H9 (cell line): ENCODE data around the gene RBFA. TPM values are rescaled to one million over a fixed set of nuclear protein-coding genes. Genes with fewer than 3 reads are reported as not detected.

Experiments used
- DNase-seq: peaks from one replicate; pipeline ENCODE4 v3.0.0-alpha.2; 2017
- H2AFZ ChIP-seq: one replicate; pipeline ENCODE4 v1.6.1; 2013; ENCODE audit warnings: mild to moderate bottlenecking, low read length, control low read depth, moderate library complexity
- H2AK5ac ChIP-seq: 2 replicates; pipeline ENCODE4 v1.6.1; 2013; ENCODE audit warnings: low read length, control low read depth, mixed read lengths; ENCODE audit not compliant: insufficient read length
- H2BK120ac ChIP-seq: one replicate; pipeline ENCODE4 v1.6.1; 2013; ENCODE audit warnings: low read depth, mild to moderate bottlenecking, low read length, control low read depth, inconsistent platforms; ENCODE audit not compliant: poor library complexity, severe bottlenecking
- H2BK12ac ChIP-seq: 2 replicates; pipeline ENCODE4 v1.6.1; 2013; ENCODE audit warnings: low read length, control low read depth, mixed read lengths, low read depth; ENCODE audit not compliant: insufficient read length
- H2BK15ac ChIP-seq: 2 replicates; pipeline ENCODE4 v1.6.1; 2013; ENCODE audit warnings: low read depth, low read length, control low read depth
- H2BK20ac ChIP-seq: one replicate; pipeline ENCODE4 v1.6.1; 2013; ENCODE audit warnings: low read depth, mild to moderate bottlenecking, low read length, control low read depth, inconsistent platforms; ENCODE audit not compliant: poor library complexity, severe bottlenecking
- H2BK5ac ChIP-seq: 2 replicates; pipeline ENCODE4 v1.6.1; 2013; ENCODE audit warnings: low read length, control low read depth, mixed read lengths; ENCODE audit not compliant: insufficient read length
- H3K14ac ChIP-seq: 2 replicates; pipeline ENCODE4 v1.6.1; 2013; ENCODE audit warnings: low read length, control low read depth; ENCODE audit not compliant: insufficient read depth
- H3K18ac ChIP-seq: 2 replicates; pipeline ENCODE4 v1.6.1; 2013; ENCODE audit warnings: low read depth, mild to moderate bottlenecking, mixed read lengths, low read length, control low read depth; ENCODE audit not compliant: insufficient read length
- H3K23ac ChIP-seq: 2 replicates; pipeline ENCODE4 v1.6.1; 2013; ENCODE audit warnings: low read length, control low read depth, mixed read lengths, low read depth; ENCODE audit not compliant: insufficient read length
- H3K23me2 ChIP-seq: 2 replicates; pipeline ENCODE4 v1.6.1; 2013; ENCODE audit warnings: low read depth, mild to moderate bottlenecking, mixed read lengths, low read length, control low read depth; ENCODE audit not compliant: insufficient read length, poor library complexity, severe bottlenecking
- H3K27ac ChIP-seq: 2 replicates; pipeline ENCODE4 v1.5.1; 2013; ENCODE audit warnings: low read length, control low read depth, mixed read lengths, low read depth; ENCODE audit not compliant: insufficient read length
- H3K27me3 ChIP-seq: 2 replicates; pipeline ENCODE4 v1.6.1; 2013; ENCODE audit warnings: low read length, control low read depth, inconsistent platforms; ENCODE audit not compliant: insufficient read depth
- H3K4ac ChIP-seq: 2 replicates; pipeline ENCODE4 v1.6.1; 2013; ENCODE audit warnings: low read depth, mild to moderate bottlenecking, control low read depth, inconsistent platforms, low read length, moderate library complexity
- H3K4me1 ChIP-seq: 2 replicates; pipeline ENCODE4 v1.6.1; 2013; ENCODE audit warnings: low read length, control low read depth, inconsistent platforms; ENCODE audit not compliant: insufficient read depth
- H3K4me2 ChIP-seq: 2 replicates; pipeline ENCODE4 v1.6.1; 2013; ENCODE audit warnings: low read length, control low read depth, mixed read lengths; ENCODE audit not compliant: insufficient read length, insufficient read depth
- H3K56ac ChIP-seq: 2 replicates; pipeline ENCODE4 v1.6.1; 2013; ENCODE audit warnings: low read depth, mild to moderate bottlenecking, mixed read lengths, low read length, control low read depth; ENCODE audit not compliant: insufficient read length
- H3K79me1 ChIP-seq: 2 replicates; pipeline ENCODE4 v1.6.1; 2013; ENCODE audit warnings: low read depth, mild to moderate bottlenecking, moderate library complexity, low read length, control low read depth, inconsistent platforms; ENCODE audit not compliant: insufficient read depth, poor library complexity, severe bottlenecking
- H3K79me2 ChIP-seq: 2 replicates; pipeline ENCODE4 v1.6.1; 2013; ENCODE audit warnings: low read length, control low read depth, inconsistent platforms; ENCODE audit not compliant: insufficient read depth
- H3K9ac ChIP-seq: 2 replicates; pipeline ENCODE4 v1.6.1; 2013; ENCODE audit warnings: low read length, control low read depth, mixed read lengths; ENCODE audit not compliant: insufficient read length; ENCODE audit errors: extremely low read depth
- H3K9me3 ChIP-seq: one replicate; pipeline ENCODE4 v1.6.1; 2013; ENCODE audit warnings: low read depth, low read length, inconsistent platforms; ENCODE audit not compliant: control insufficient read depth
- H3T11ph ChIP-seq: one replicate; pipeline ENCODE4 v1.6.1; 2013; ENCODE audit warnings: mild to moderate bottlenecking, low read length, control low read depth, inconsistent platforms
- H4K20me1 ChIP-seq: one replicate; pipeline ENCODE4 v1.6.1; 2013; ENCODE audit not compliant: control insufficient read depth, insufficient read length, insufficient read depth
- H4K5ac ChIP-seq: 2 replicates; pipeline ENCODE4 v1.6.1; 2013; ENCODE audit warnings: low read depth, mild to moderate bottlenecking, mixed read lengths, low read length, control low read depth; ENCODE audit not compliant: insufficient read length
- H4K8ac ChIP-seq: replicated peaks from 2 replicates; pipeline ENCODE4 v1.6.1; 2013; ENCODE audit warnings: low read length, control low read depth, mixed read lengths, low read depth; ENCODE audit not compliant: insufficient read length
- H4K91ac ChIP-seq: 2 replicates; pipeline ENCODE4 v1.6.1; 2013; ENCODE audit warnings: low read depth, mild to moderate bottlenecking, moderate library complexity, mixed read lengths, low read length, control low read depth; ENCODE audit not compliant: insufficient read length
- H3K27ac Mint-ChIP-seq, 3 experiments: 2 replicates in 2 of 3; 3 replicates in 1 of 3; pipeline ENCODE4 v1.8.0; 2020 to 2021; ENCODE audit warnings: mixed read lengths in 3 of 3, mild to moderate bottlenecking in 1 of 3, moderate library complexity in 1 of 3
- H3K27me3 Mint-ChIP-seq: 2 replicates; pipeline ENCODE4 v1.8.0; 2021; ENCODE audit warnings: low read depth, mild to moderate bottlenecking, moderate library complexity, mixed read lengths
- H3K36me3 Mint-ChIP-seq, 3 experiments: 2 replicates in 2 of 3; 3 replicates in 1 of 3; pipeline ENCODE4 v1.8.0; 2020 to 2021; ENCODE audit warnings: low read depth in 3 of 3, mixed read lengths in 3 of 3; ENCODE audit not compliant: insufficient read depth in 1 of 3
- H3K4me1 Mint-ChIP-seq, 2 experiments: 2 replicates each; pipeline ENCODE4 v1.8.0; 2020; ENCODE audit warnings: mixed read lengths in 2 of 2
- H3K4me3 Mint-ChIP-seq, 2 experiments: 2 replicates in 1 of 2; 3 replicates in 1 of 2; pipeline ENCODE4 v1.8.0; 2020 to 2021; ENCODE audit warnings: mild to moderate bottlenecking in 2 of 2, mixed read lengths in 2 of 2, moderate library complexity in 1 of 2
- H3K9me3 Mint-ChIP-seq, 2 experiments: 2 replicates in 1 of 2; 3 replicates in 1 of 2; pipeline ENCODE4 v1.8.0; 2020; ENCODE audit warnings: mild to moderate bottlenecking in 2 of 2, mixed read lengths in 2 of 2, moderate library complexity in 1 of 2
- WGBS: extraction: QIAGEN DNeasy Blood & Tissue Kit; methylation state at CpG from one replicate; pipeline ENCODE4 v1.1.7; 2013; ENCODE audit warnings: missing lambda C conversion rate, low lambda C conversion rate, mixed read lengths; ENCODE audit not compliant: insufficient read length; ENCODE audit errors: extremely low coverage; 5-methylcytosine and 5-hydroxymethylcytosine counted together
- total RNA-seq: library from RNA; stranded (reverse); gene quantifications from 2 replicates; pipeline ENCODE4 v1.2.1, GENCODE V29; 2021
- TF ChIP-seq, protein P1 (sequence below): fragments of 200-600 bp; sonication (generic); conservative IDR thresholded peaks from 3 replicates; pipeline ENCODE4 v1.8.0; 2021; ENCODE audit warnings: antibody characterized with exemption, mild to moderate bottlenecking

The RBFA gene
- total RNA-seq, 1 experiment from 2014 or later = 42.5 TPM

DNA sequence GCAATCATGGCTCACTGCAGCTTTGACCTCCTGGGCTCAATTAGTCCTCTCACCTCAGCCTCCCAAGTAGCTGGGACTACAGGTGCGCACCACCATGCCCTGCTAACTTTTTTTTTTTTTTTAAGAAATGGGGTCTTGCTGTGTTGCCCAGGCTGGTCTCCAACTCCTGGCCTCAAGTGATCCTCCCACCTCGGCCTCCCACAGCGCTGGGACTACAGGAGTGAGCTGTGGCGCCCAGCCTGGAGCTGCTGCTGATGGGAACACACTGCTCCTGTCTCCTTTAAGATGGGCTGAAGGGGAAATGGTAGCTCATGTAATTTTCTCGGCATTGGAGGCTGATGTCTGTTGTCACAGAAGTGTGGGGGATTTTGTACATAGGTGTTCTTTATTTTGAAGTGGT is 39.9 kb downstream of the RBFA start:
- Histone ChIP-seq H3K27ac (no peak overlapping the region), H3K56ac (no peak overlapping the region), H4K20me1 (no peaks in the 10 kb centered on the region), H2BK120ac (no peak overlapping the region), H2AK5ac (no peak overlapping the region), H3K14ac (no peak overlapping the region; the same call in 1 of the 2 replicates), H3T11ph (no peak overlapping the region), H3K27me3 (no peaks in the 10 kb centered on the region), H3K4me2 (no peak overlapping the region), H3K23ac (no peak overlapping the region), H3K79me1 (no peaks in the 10 kb centered on the region), H4K8ac (no peak overlapping the region), H3K9me3 (no peaks in the 10 kb centered on the region), H3K9ac (no peak overlapping the region), H2BK12ac (no peak overlapping the region), H2AFZ (no peak overlapping the region), H3K4me1 (peaks cover 2% of the 10 kb centered on the region; the same call in 1 of the 2 replicates), H3K79me2 (no peaks in the 10 kb centered on the region), H4K91ac (no peak overlapping the region), H2BK20ac (no peak overlapping the region), H2BK5ac (no peak overlapping the region), H4K5ac (no peak overlapping the region), H3K23me2 (no peaks in the 10 kb centered on the region), H3K4ac (no peak overlapping the region), H2BK15ac (no peak overlapping the region), H3K18ac (no peak overlapping the region)
- no CpG with 5 or more reads among the region's 5 CpGs for WGBS
- peaks cover 10 to 12% of the 10 kb centered on the region in 2 experiments for H3K4me1 Mint-ChIP-seq
- DNase-seq = no peak
- H3K27ac Mint-ChIP-seq = no peak overlapping the region
- no peaks in the 10 kb centered on the region; the same call in 1 of the 2 replicates for H3K27me3 Mint-ChIP-seq
- H3K9me3 Mint-ChIP-seq = peaks cover 25 to 28% of the 10 kb centered on the region in 2 experiments
- H3K4me3 Mint-ChIP-seq = no peak overlapping the region
- TF ChIP-seq, protein P1, sequence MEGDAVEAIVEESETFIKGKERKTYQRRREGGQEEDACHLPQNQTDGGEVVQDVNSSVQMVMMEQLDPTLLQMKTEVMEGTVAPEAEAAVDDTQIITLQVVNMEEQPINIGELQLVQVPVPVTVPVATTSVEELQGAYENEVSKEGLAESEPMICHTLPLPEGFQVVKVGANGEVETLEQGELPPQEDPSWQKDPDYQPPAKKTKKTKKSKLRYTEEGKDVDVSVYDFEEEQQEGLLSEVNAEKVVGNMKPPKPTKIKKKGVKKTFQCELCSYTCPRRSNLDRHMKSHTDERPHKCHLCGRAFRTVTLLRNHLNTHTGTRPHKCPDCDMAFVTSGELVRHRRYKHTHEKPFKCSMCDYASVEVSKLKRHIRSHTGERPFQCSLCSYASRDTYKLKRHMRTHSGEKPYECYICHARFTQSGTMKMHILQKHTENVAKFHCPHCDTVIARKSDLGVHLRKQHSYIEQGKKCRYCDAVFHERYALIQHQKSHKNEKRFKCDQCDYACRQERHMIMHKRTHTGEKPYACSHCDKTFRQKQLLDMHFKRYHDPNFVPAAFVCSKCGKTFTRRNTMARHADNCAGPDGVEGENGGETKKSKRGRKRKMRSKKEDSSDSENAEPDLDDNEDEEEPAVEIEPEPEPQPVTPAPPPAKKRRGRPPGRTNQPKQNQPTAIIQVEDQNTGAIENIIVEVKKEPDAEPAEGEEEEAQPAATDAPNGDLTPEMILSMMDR = no peak
- peaks cover 16 to 29% (median 16%) of the 10 kb centered on the region in 3 experiments for H3K36me3 Mint-ChIP-seq
